IPS-18c (cell line): ENCODE data around the gene CLIC5.

Source experiments
- H3K4me3 ChIP-seq: 2 replicates; pipeline ENCODE4 v1.7.0; 2013; ENCODE audit warnings: low read depth, mild to moderate bottlenecking, low read length, moderate library complexity; ENCODE audit not compliant: insufficient read depth
- H3K9me3 ChIP-seq: one replicate; pipeline ENCODE4 v1.6.1; 2013; ENCODE audit warnings: mild to moderate bottlenecking, low read length, moderate library complexity; ENCODE audit not compliant: control insufficient read depth, insufficient read depth

CLIC5 gene

DNA sequence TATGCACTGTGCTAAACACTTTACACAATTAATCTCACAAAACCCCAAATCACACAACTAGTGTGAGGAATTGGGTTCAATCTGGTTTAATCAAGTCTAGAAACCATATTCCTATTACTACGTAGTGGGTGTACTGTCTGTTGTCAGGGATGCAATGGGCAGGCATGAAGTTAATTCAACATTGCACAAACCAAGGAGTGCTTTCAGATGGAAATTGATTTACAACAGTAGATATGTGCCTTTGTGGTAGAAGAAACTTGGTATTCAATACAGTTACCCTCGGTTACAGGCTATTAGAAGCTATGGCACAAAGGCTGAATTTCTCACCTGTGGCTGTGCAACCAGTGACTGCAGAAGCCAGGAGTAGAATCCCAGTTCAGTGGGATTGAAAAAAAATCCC is 157.8 kb downstream of the CLIC5 start:
- Histone ChIP-seq H3K9me3 (no peaks in the 10 kb centered on the region), H3K4me3 (no peak overlapping the region)

- Histone ChIP-seq H3K4me3 (no peak overlapping the region), H3K9me3 (no peaks in the 10 kb centered on the region)
These were observed 159.8 kb downstream of the CLIC5 start for GRCh38 chr6:45855642-45856394.

- H3K9me3 ChIP-seq: no peaks in the 10 kb centered on the region
These were observed 161.4 kb downstream of the CLIC5 start for GRCh38 chr6:45854149-45854742.

GRCh38 chr6:45851034-45851400 is 164.6 kb downstream of the CLIC5 start:
- H3K4me3 ChIP-seq: no peak overlapping the region

More at GRCh38 chr6:45854149-45854742, 161.4 kb downstream of the CLIC5 start:
- no peak overlapping the region for H3K4me3 ChIP-seq

DNA sequence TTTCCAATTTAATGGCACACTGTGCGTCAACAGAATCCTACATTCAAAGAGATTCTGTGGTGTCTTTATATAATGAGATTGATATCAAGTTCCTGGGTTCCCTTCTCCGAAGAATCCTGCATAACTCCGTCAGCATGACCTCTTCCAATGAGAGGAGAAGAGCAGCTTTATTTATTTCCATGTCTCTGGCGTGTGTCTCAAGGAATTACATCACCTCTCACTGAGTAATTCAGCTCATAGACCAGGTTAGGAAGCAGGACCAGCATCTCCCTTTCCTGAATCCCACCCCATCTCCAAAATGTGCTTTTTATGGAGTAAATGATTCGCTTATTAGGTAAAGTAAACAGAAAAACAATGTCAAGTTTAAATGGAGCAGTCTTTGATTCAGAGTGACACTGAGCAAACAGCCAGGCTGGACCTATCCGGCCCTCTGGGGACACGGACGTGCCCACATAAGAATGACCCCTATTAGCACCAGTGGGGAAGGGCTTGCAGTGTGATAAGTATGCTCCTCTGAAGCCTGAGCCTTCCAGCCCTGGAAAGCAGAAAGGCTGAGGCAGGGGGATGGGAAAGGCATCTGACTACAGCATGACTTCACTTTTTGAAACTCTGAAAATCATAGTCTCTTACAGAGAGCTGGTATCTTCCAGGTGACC is 165.2 kb downstream of the CLIC5 start:
- Histone ChIP-seq H3K9me3 (peaks cover 2% of the 10 kb centered on the region), H3K4me3 (no peak overlapping the region)

More at GRCh38 chr6:45851034-45851400, 164.6 kb downstream of the CLIC5 start:
- peaks cover 2% of the 10 kb centered on the region for H3K9me3 ChIP-seq

GRCh38 chr6:45845567-45845966 is 170.1 kb downstream of the CLIC5 start:
- no peak overlapping the region for H3K4me3 ChIP-seq
- H3K9me3 ChIP-seq: peaks cover 2% of the 10 kb centered on the region

DNA sequence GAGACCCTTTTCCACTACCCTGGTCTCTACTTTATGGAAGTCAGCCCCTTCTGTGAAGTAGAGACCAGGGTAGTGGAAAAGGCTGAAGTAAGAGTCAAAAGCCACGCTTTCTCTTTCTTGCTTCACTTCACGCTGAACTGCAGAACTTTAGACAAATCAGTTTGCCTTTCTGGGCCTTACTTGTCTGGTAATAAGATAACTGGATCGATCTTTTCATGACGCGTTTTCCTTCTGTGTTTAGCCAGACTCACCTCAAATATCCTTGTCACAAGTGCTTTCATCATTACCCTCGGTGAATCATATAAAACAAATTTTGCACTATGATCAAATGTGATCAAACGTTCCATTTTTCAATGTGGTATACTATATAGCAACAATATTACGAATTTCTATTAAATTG is 170.7 kb downstream of the CLIC5 start:
- H3K9me3 ChIP-seq: peaks cover 2% of the 10 kb centered on the region
- H3K4me3 ChIP-seq: no peak overlapping the region

DNA sequence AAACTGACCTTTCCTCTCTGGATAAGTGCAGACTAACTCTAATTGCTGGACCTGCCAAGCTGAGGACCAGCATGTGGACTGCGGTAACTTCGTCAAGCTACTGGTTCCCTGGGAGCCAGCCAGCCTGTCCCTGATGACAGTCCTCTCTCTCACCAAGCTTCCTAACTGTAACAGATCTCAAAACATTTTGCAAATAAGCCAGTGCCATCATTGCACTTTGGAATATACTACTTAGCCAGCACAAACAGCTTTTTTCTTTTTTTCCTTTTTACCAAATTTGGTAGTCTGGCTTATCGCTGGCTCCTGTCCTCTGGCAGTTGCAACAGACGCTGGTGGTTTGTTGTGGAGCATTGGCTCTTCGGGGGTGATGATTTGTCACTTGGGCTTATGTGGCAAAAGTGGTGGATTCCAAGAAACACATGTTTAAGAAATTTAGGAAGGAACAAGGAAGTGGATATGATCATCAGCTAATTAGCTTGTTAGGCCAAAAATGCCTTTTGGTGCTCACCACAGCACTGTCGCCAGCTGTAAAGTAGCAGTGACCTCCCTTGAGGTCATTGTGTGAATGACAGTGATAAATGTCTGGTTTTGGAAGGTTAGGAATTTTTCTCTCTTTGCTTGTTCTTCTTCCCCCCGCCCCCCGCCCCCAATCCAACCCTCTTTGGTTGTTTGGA is 171.7 kb downstream of the CLIC5 start:
- H3K9me3 ChIP-seq: peaks cover 2% of the 10 kb centered on the region
- H3K4me3 ChIP-seq: no peak overlapping the region

GRCh38 chr6:45841062-45841461 is 174.6 kb downstream of the CLIC5 start:
- peaks cover under 1% of the 10 kb centered on the region for H3K9me3 ChIP-seq
- H3K4me3 ChIP-seq: no peak overlapping the region

- H3K9me3 ChIP-seq: peaks cover 2% of the 10 kb centered on the region
- no peak overlapping the region for H3K4me3 ChIP-seq
These were observed 176.7 kb downstream of the CLIC5 start for GRCh38 chr6:45838996-45839395.

GRCh38 chr6:45838451-45838850 is 177.2 kb downstream of the CLIC5 start:
- Histone ChIP-seq H3K4me3 (no peak overlapping the region), H3K9me3 (peaks cover 2% of the 10 kb centered on the region)

- no peak overlapping the region for H3K4me3 ChIP-seq
- peaks cover 2% of the 10 kb centered on the region for H3K9me3 ChIP-seq
These were observed 178.0 kb downstream of the CLIC5 start for GRCh38 chr6:45837541-45838200.

- H3K4me3 ChIP-seq: no peak overlapping the region
These were observed 178.7 kb downstream of the CLIC5 start for GRCh38 chr6:45836984-45837383.

GRCh38 chr6:45836438-45836824 is 179.2 kb downstream of the CLIC5 start:
- Histone ChIP-seq H3K4me3 (no peak overlapping the region), H3K9me3 (peaks cover 2% of the 10 kb centered on the region)

More at GRCh38 chr6:45836984-45837383, 178.7 kb downstream of the CLIC5 start:
- H3K9me3 ChIP-seq: peaks cover 2% of the 10 kb centered on the region

DNA sequence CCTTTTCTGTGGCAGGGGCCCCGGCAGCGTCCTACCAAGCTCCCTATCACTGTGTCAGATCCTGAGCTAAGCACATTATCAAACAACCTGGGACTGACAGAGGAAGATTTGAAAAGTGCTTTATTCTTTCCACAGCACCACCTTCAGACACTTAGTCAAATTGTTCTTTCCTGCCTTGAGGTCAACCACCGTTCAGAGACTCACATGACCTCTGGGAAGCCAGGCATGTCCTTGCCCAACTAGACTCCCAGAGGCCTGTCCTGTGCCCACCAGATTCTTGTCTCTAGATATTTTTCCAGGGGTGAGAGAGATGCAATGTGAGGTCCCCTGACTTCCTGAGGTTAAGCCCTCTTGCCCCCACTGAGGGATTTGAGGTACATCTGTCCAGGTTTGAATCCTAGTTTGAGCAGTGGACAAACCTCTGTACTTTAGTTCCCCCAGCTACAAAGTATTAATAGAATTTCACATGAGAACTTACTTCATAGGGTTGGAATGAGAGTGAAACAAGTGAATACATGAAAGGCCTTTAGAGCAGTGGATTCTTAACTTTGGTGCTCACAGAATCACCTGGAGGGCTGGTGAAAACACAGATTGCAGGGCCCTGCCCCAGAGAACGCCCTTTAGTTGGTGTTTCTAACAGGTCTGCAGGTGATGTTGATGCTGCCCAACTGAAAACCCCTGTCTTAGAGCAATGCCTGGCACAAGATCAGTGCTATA is 179.8 kb downstream of the CLIC5 start:
- no peak overlapping the region for H3K4me3 ChIP-seq
- peaks cover 2% of the 10 kb centered on the region for H3K9me3 ChIP-seq

DNA sequence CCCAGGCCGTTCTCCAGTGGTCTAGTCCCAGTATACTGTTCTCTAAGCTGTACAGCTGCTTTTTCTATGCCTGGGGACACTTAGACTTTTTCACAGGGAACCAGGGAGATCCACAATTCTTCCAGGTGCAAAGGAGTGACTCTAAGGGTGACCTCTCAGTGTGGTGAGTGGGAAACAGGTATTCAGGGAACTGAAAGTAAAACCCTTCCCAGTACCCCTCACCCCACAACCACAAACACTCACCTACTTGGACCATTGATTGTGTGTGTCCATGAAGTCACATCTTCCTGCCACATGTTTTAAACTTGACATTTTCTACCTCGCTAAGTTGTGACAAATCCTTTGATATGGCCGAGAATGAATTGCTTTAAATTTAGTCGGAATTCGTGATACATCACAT is 183.6 kb downstream of the CLIC5 start:
- Histone ChIP-seq H3K4me3 (no peak overlapping the region), H3K9me3 (peaks cover 2% of the 10 kb centered on the region)
